Heart left ventricle (tissue), 16 donors: ENCODE results near the gene PRKG1. TPM values are rescaled to one million over a fixed set of nuclear protein-coding genes. Genes with fewer than 3 reads are reported as not detected.
A peak's percentile ranks its signal among the peaks of the same experiment; 100 is the strongest.

ENCODE experiments used
- ATAC-seq, 4 donors: fragments of 200-7000 bp; cut with Tn5 transposase; one replicate each; pipeline ENCODE4 v1.9.1; 2020 to 2022; ENCODE audit warnings: moderate library complexity in 4 of 4, mild to moderate bottlenecking in 3 of 4, moderate number of reproducible peaks in 1 of 4
- DNase-seq, 5 donors: peaks; one replicate each; pipeline ENCODE4 v3.0.0-alpha.2; 2020
- H3K27ac ChIP-seq, 12 donors: fragments of 200-600 bp; sonication (generic) in 4 of 12; one replicate each; pipeline versions ENCODE4 v1.5.0 to v1.8.0; 2016 to 2022; ENCODE audit warnings: mild to moderate bottlenecking in 2 of 12
- H3K27me3 ChIP-seq, 9 donors: fragments of 200-600 bp; sonication (generic) in 2 of 9; one replicate each; pipeline versions ENCODE4 v1.5.1 to v1.8.0; 2016 to 2022; ENCODE audit warnings: mild to moderate bottlenecking in 3 of 9
- H3K36me3 ChIP-seq, 9 donors: fragments of 200-600 bp; sonication (generic) in 2 of 9; one replicate each; pipeline versions ENCODE4 v1.5.0 to v1.8.0; 2018 to 2022; ENCODE audit warnings: mild to moderate bottlenecking in 2 of 9
- H3K4me1 ChIP-seq, 12 donors: fragments of 200-600 bp; sonication (generic) in 4 of 12; one replicate each; pipeline versions ENCODE4 v1.5.0 to v1.8.0; 2016 to 2022; ENCODE audit warnings: mild to moderate bottlenecking in 3 of 12
- H3K4me3 ChIP-seq, 12 donors: fragments of 200-600 bp; sonication (generic) in 4 of 12; one replicate each; pipeline versions ENCODE4 v1.5.0 to v1.8.0; 2017 to 2022; ENCODE audit warnings: mild to moderate bottlenecking in 9 of 12, moderate library complexity in 4 of 12
- H3K9me3 ChIP-seq, 12 donors: fragments of 200-600 bp; sonication (generic) in 4 of 12; one replicate each; pipeline versions ENCODE4 v1.5.0 to v1.8.0; 2016 to 2022; ENCODE audit warnings: mild to moderate bottlenecking in 1 of 12
- CTCF ChIP-seq, 12 donors: fragments of 200-600 bp; sonication (generic) in 4 of 12; IDR thresholded peaks; one replicate each; pipeline versions ENCODE4 v1.5.0 to v1.8.0; 2018 to 2022; ENCODE audit warnings: antibody characterized with exemption in 12 of 12, mild to moderate bottlenecking in 5 of 12
- POLR2A ChIP-seq, 2 donors: fragments of 450-650 bp; IDR thresholded peaks; one replicate each; pipeline ENCODE4 v1.6.1; 2017; ENCODE audit warnings: antibody characterized with exemption in 2 of 2, mild to moderate bottlenecking in 2 of 2, moderate library complexity in 2 of 2
- WGBS, 4 donors: extraction: QIAGEN DNeasy Blood & Tissue Kit in 2 of 4; methylation state at CpG; one replicate each; pipeline versions ENCODE4 v1.1.5 to v1.1.7; 2013 to 2018; 5-methylcytosine and 5-hydroxymethylcytosine counted together
- intact Hi-C, 10 donors: fragments of 100-400 bp; cut with DNase I; formaldehyde crosslinking; loops; one replicate each; pipeline versions ENCODE4 v1.11.1 to v1.14.2; 2022
- polyA plus RNA-seq, 2 donors: library from polyadenylated mRNA; stranded (reverse); fragments of 200-250 nt; gene quantifications; one replicate each; pipeline ENCODE4 v1.2.3, GENCODE V29; 2013
- total RNA-seq, 9 donors: library from RNA; depleted of rRNA in 2 of 9; stranded (reverse); fragments of >200 nt in 2 of 9; fragmentation: NEBNext Ultra II Directional in 3 of 9; extraction: Animal tissue kit (Norgen Biotek cat#: 25700) in 3 of 9; gene quantifications; one replicate each; pipeline versions ENCODE4 v1.1.0 to v1.2.4, GENCODE V29; 2016 to 2023
- donor health status: ischemic (EF 13 %, LVEDD 7.1; RV severe dilation, severe dysfunction).
- donor health status: healthy with polysubstance abuse.
- donor health status: DM: no; HTN: yes; CAD: no.
- donor health status: DM: no; HTN: no; CAD: no.
- donor health status: ischemic (EF 25% LVEDD 6.9; RV normal size, moderate dysfunction).
- donor health status: ischemic (EF 25% LVEDD 5.7; RV mildly dilated, moderate dysfunction).
- donor health status: healthy.
- donor health status: DM: yes; HTN: yes; CAD: no.
- donor health status: ischemic (EF 35%, LVEDD 5.7; RV mildly dilated, moderate dysfunction).
- donor health status: nonischemic (EF 11% LVEDD 7.7; RV severe dilation, severe dysfunction).
- donor health status: DM: yes; HTN: yes; CAD: no.
- donor health status: PGD.
- donor health status: ischemic (EF 29% LVEDD 5.4; RV normal size, mild dysfunction).
- donor health status: nonischemic (EF 23%, LVEDD 6.1; RV moderate dilation, normal function).

The PRKG1 gene
- total and polyA plus RNA-seq, 11 donors, result 5.5 to 37.3 (median 29.3) TPM

GRCh38 chr10:51086710-51087109, 12.4 kb downstream of the PRKG1 start:
- TF ChIP-seq POLR2A (IDR thresholded peaks at IDR 0.05), result no peak
- TF ChIP-seq CTCF (IDR thresholded peaks at IDR 0.05), result no peak
- Histone ChIP-seq H3K27me3 (no peaks in the 10 kb centered on the region), H3K4me1 (peaks cover 0 to 38% (median 12%) of the 10 kb centered on the region in 12 donors), H3K9me3 (no peaks in the 10 kb centered on the region), H3K27ac (no peak overlapping the region), H3K36me3 (no peaks in the 10 kb centered on the region), H3K4me3 (no peak overlapping the region)
- intact Hi-C loops, result loop anchor here in 1 of 10 donors (10.0 kb wide), 1 partner anchor 118 kb away; no protein-coding TSS in a partner anchor
- WGBS, 4 donors, result 50 to 65% (median 54%) methylated on average over 4 of the region's 4 CpGs
- ATAC-seq (no peak), DNase-seq (no peak)

- Histone ChIP-seq H3K27ac (no peak overlapping the region), H3K4me3 (no peak overlapping the region), H3K4me1 (peaks cover 0 to 42% (median 14%) of the 10 kb centered on the region in 12 donors), H3K36me3 (no peaks in the 10 kb centered on the region), H3K9me3 (no peaks in the 10 kb centered on the region), H3K27me3 (no peaks in the 10 kb centered on the region)
- no peak for ATAC-seq
- no peak for DNase-seq
- TF ChIP-seq POLR2A (IDR thresholded peaks at IDR 0.05), result no peak
- TF ChIP-seq CTCF (IDR thresholded peaks at IDR 0.05), result no peak
- intact Hi-C loops, result loop anchor here in 1 of 10 donors (10.0 kb wide), 1 partner anchor 118 kb away; no protein-coding TSS in a partner anchor
Measured at GRCh38 chr10:51087114-51087513, 12.8 kb downstream of the PRKG1 start.

- peak overlapping the region in 1 of 12 donors; percentile 9 for H3K27ac ChIP-seq
- TF ChIP-seq CTCF (IDR thresholded peaks at IDR 0.05) (no peak), POLR2A (IDR thresholded peaks at IDR 0.05) (no peak)
- H3K36me3 ChIP-seq, result no peaks in the 10 kb centered on the region
- peak; percentile 13 to 79 (median 64) for ATAC-seq
- intact Hi-C loops, result loop anchor here in 1 of 10 donors (5.0 kb wide), 1 partner anchor 277 kb away; no protein-coding TSS in a partner anchor
- no peaks in the 10 kb centered on the region for H3K27me3 ChIP-seq
- H3K9me3 ChIP-seq, result no peaks in the 10 kb centered on the region
- H3K4me3 ChIP-seq, result no peak overlapping the region
- peaks cover 0 to 51% (median 26%) of the 10 kb centered on the region in 12 donors for H3K4me1 ChIP-seq
- peak in 3 of 5 donors; percentile 25 to 59 (median 26) for DNase-seq
Measured at GRCh38 chr10:51090190-51090589, 15.9 kb downstream of the PRKG1 start.

- TF ChIP-seq POLR2A (IDR thresholded peaks at IDR 0.05) (no peak), CTCF (IDR thresholded peaks at IDR 0.05) (no peak)
- no peaks in the 10 kb centered on the region for H3K27me3 ChIP-seq
- DNase-seq (peak; percentile 60 to 91 (median 83)), ATAC-seq (peak; percentile 66 to 91 (median 86))
- peaks cover 0 to 73% (median 38%) of the 10 kb centered on the region in 12 donors for H3K4me1 ChIP-seq
- H3K27ac ChIP-seq, result peak overlapping the region in 9 of 12 donors; percentile 28 to 57 (median 45)
- no peaks in the 10 kb centered on the region for H3K36me3 ChIP-seq
- no peaks in the 10 kb centered on the region for H3K9me3 ChIP-seq
- 42 to 70% (median 48%) methylated on average over 2 of the region's 2 CpGs for WGBS, 4 donors
- intact Hi-C loops, result loop anchor here in 1 of 10 donors (5.0 kb wide), 1 partner anchor 275 kb away; no protein-coding TSS in a partner anchor
- no peak overlapping the region for H3K4me3 ChIP-seq
Measured at GRCh38 chr10:51092402-51092801, 18.1 kb downstream of the PRKG1 start.
